HepG2 (cell line): Measurements from ENCODE around the gene TJP3. TPM values are rescaled to one million over a fixed set of nuclear protein-coding genes. Genes with fewer than 3 reads are reported as not detected.
A peak's percentile ranks its signal among the peaks of the same experiment; 100 is the strongest.

Experiments used
- CEBPB ChIP-seq: IDR thresholded peaks from 2 replicates; pipeline ENCODE4 v1.6.1; 2011; ENCODE audit warnings: low read depth, low read length, improper control_type of control experiment, borderline replicate concordance
- FOSL1 ChIP-seq: sonication (generic); formaldehyde crosslinking; IDR thresholded peaks from 2 replicates; pipeline ENCODE4 v1.9.0; 2021; ENCODE audit warnings: missing genetic modification reagents, borderline replicate concordance
- FOXM1 ChIP-seq: sonication (generic); formaldehyde crosslinking; IDR thresholded peaks from 2 replicates; pipeline ENCODE4 v1.5.0; 2020; ENCODE audit warnings: missing genetic modification reagents
- FOXP1 ChIP-seq, 2 experiments: fragments of 450-650 bp in 1 of 2; IDR thresholded peaks; 2 replicates each; pipeline ENCODE4 v1.6.1; 2017 to 2018; ENCODE audit warnings: antibody characterized with exemption in 1 of 2
- GATAD2A ChIP-seq: IDR thresholded peaks from 2 replicates; pipeline ENCODE4 v1.6.1; 2016
- HHEX ChIP-seq: IDR thresholded peaks from 2 replicates; pipeline ENCODE4 v1.6.1; 2016; ENCODE audit warnings: control low read depth
- HNRNPUL1 ChIP-seq: fragments of 200-400 bp; formaldehyde crosslinking; IDR thresholded peaks from 2 replicates; pipeline ENCODE4 v1.6.1; 2017; ENCODE audit warnings: low read depth, mild to moderate bottlenecking, low read length, moderate library complexity
- LCORL ChIP-seq, 2 experiments: fragments of 450-650 bp in 1 of 2; sonication (generic) in 1 of 2; formaldehyde crosslinking in 1 of 2; IDR thresholded peaks; 2 replicates each; pipeline versions ENCODE4 v1.5.0 to v1.6.1; 2017 to 2020; ENCODE audit warnings: antibody characterized with exemption in 1 of 2, missing genetic modification reagents in 1 of 2
- NKX3-1 ChIP-seq: sonication (generic); formaldehyde crosslinking; IDR thresholded peaks from 2 replicates; pipeline ENCODE4 v1.5.0; 2020; ENCODE audit warnings: missing genetic modification reagents
- NR2C2 ChIP-seq: sonication (generic); formaldehyde crosslinking; IDR thresholded peaks from 2 replicates; pipeline ENCODE4 v1.4.0; 2020; ENCODE audit warnings: missing genetic modification reagents, mild to moderate bottlenecking, moderate library complexity, borderline replicate concordance
- PCBP2 ChIP-seq: fragments of 200-400 bp; formaldehyde crosslinking; optimal IDR thresholded peaks from 2 replicates; pipeline ENCODE3; 2018; ENCODE audit warnings: low read length, low read depth; ENCODE audit not compliant: poor library complexity, severe bottlenecking
- RCOR2 ChIP-seq: IDR thresholded peaks from 2 replicates; pipeline ENCODE4 v1.6.1; 2016; ENCODE audit warnings: missing biosample characterization, missing genetic modification reagents
- REPIN1 ChIP-seq: sonication (generic); formaldehyde crosslinking; IDR thresholded peaks from 2 replicates; pipeline ENCODE4 v1.8.0; 2022; ENCODE audit warnings: missing genetic modification reagents, low read depth, mild to moderate bottlenecking, borderline replicate concordance
- SSRP1 ChIP-seq: IDR thresholded peaks from 2 replicates; pipeline ENCODE4 v1.6.1; 2016; ENCODE audit warnings: control low read depth
- ZBTB3 ChIP-seq: sonication (generic); formaldehyde crosslinking; IDR thresholded peaks from 2 replicates; pipeline ENCODE4 v1.4.0; 2020; ENCODE audit warnings: low read depth, mild to moderate bottlenecking, moderate library complexity, missing genetic modification reagents, borderline replicate concordance
- ZFYVE20 ChIP-seq: sonication (generic); formaldehyde crosslinking; IDR thresholded peaks from 2 replicates; pipeline ENCODE4 v1.8.0; 2023; ENCODE audit warnings: low read depth, mild to moderate bottlenecking, moderate library complexity, missing genetic modification reagents, borderline replicate concordance
- ZNF34 ChIP-seq: sonication (generic); formaldehyde crosslinking; IDR thresholded peaks from 2 replicates; pipeline ENCODE4 v1.4.0; 2020; ENCODE audit warnings: mild to moderate bottlenecking, missing genetic modification reagents, borderline replicate concordance
- ZNF768 ChIP-seq: sonication (generic); formaldehyde crosslinking; IDR thresholded peaks from 2 replicates; pipeline ENCODE4 v1.4.0; 2020; ENCODE audit warnings: missing genetic modification reagents
- ZNF816 ChIP-seq: sonication (generic); formaldehyde crosslinking; IDR thresholded peaks from 2 replicates; pipeline ENCODE4 v1.8.0; 2022; ENCODE audit warnings: missing genetic modification reagents, mild to moderate bottlenecking, borderline replicate concordance
- ZNF850 ChIP-seq: sonication (generic); formaldehyde crosslinking; conservative IDR thresholded peaks from 2 replicates; pipeline ENCODE4 v1.9.0; 2021; ENCODE audit warnings: mild to moderate bottlenecking, missing genetic modification reagents
- polyA plus RNA-seq, 8 experiments: library from polyadenylated mRNA; depleted of rRNA in 3 of 8; stranded (reverse) in 7 of 8; unstranded in 1 of 8; fragments of >200 nt; fragmentation: Illumina TruSeq in 4 of 8; extraction: Trizol in 4 of 8; gene quantifications; 2 replicates each; pipeline versions ENCODE4 v1.2.1 to v1.2.3, GENCODE V29; 2011 to 2016; ENCODE audit warnings: low read depth in 4 of 8, missing spikeins in 1 of 8, mixed read lengths in 1 of 8; ENCODE audit not compliant: insufficient read depth in 1 of 8
- total RNA-seq, 5 experiments: library from RNA; depleted of rRNA; stranded (reverse); fragments of >200 nt; fragmentation: Illumina TruSeq; extraction: Trizol; gene quantifications; 2 replicates each; pipeline ENCODE4 v1.2.3, GENCODE V29; 2016; ENCODE audit warnings: low read depth in 1 of 5
- TF ChIP-seq, protein P1 (sequence below): sonication (generic); formaldehyde crosslinking; IDR thresholded peaks from 2 replicates; pipeline ENCODE4 v1.8.0; 2022; ENCODE audit warnings: mild to moderate bottlenecking, missing genetic modification reagents
- TF ChIP-seq, protein P2 (sequence below): sonication (generic); formaldehyde crosslinking; IDR thresholded peaks from 2 replicates; pipeline ENCODE4 v1.9.0; 2021; ENCODE audit warnings: missing genetic modification reagents, mild to moderate bottlenecking, borderline replicate concordance
- TF ChIP-seq, protein P3 (sequence below): sonication (generic); formaldehyde crosslinking; IDR thresholded peaks from 2 replicates; pipeline ENCODE4 v1.4.0; 2020; ENCODE audit warnings: mild to moderate bottlenecking, low read depth, missing genetic modification reagents
- TF ChIP-seq, protein P4 (sequence below): sonication (generic); formaldehyde crosslinking; IDR thresholded peaks from 2 replicates; pipeline ENCODE4 v1.4.0; 2020; ENCODE audit warnings: missing genetic modification reagents

TJP3 gene
- total and polyA plus RNA-seq, 2 of the 13 experiments (the other 11 are each of a cell fraction or from before 2014, with no cell fraction given): 2.3 to 21.5 TPM

DNA sequence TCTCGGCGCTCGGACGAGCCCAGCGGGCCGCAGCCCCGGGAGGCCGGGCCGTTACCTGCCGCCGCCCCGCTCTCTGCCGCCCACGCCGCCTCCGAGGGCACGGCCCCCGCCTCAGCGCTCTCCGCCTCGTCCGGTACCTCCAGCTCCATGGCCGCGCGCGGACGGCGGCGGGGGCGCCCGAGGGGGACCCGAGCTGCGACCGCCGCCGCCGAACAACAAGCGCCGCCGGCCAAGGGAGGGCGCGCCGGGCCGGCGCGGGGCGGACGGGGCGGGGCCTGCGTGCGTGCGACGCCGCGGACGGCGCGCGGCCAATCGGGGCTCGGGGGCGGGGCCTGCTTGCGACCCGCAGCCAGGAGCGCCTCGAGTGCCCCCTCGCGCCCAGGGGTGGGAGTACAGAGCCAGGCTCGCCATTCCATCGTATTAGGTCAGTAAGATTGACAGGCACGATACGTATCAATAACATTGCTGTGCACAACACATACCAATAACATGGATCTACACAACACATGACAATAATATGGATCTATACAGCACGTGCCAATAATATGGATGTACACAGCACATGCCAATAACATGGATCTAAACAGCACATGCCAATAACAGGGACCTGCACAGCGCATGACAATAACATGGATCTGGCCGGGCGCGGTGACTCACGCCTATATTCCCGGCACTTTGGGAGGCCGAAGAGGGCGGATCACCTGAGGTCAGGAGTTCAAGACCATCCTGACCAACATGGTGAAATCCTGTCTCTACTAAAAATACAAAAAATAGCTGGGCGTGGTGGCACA, 7.7 kb upstream of the TJP3 start, which contains the start of gene PIP5K1C (continued):
- TF ChIP-seq ZNF850 (CRISPR knock-in tag) (no peak), ZBTB3 (CRISPR knock-in tag) (no peak), ZNF34 (no peak), PCBP2 (no peak), ZFYVE20 (CRISPR knock-in tag) (no peak), LCORL (IDR thresholded peaks at IDR 0.05) (no peak), LCORL (CRISPR knock-in tag; IDR thresholded peaks at IDR 0.05) (0 out of 2 replicates have a peak, but pooled peaks have one; percentile 28), FOXP1 (IDR thresholded peaks at IDR 0.05) (no peak), FOXP1 (CRISPR knock-in tag; IDR thresholded peaks at IDR 0.05) (peak; percentile 6; the same call in 1 of the 2 replicates), ZNF816 (CRISPR knock-in tag) (no peak), NKX3-1 (CRISPR knock-in tag) (no peak), CEBPB (no peak), ZNF768 (CRISPR knock-in tag) (no peak), HHEX (no peak), FOXM1 (CRISPR knock-in tag) (no peak), RCOR2 (CRISPR knock-in tag) (no peak), HNRNPUL1 (no peak), FOSL1 (CRISPR knock-in tag) (no peak), SSRP1 (no peak), GATAD2A (CRISPR knock-in tag) (0 out of 2 replicates have a peak, but pooled peaks have one; percentile 9), REPIN1 (CRISPR knock-in tag) (no peak), NR2C2 (CRISPR knock-in tag) (no peak)
- TF ChIP-seq, protein P1, sequence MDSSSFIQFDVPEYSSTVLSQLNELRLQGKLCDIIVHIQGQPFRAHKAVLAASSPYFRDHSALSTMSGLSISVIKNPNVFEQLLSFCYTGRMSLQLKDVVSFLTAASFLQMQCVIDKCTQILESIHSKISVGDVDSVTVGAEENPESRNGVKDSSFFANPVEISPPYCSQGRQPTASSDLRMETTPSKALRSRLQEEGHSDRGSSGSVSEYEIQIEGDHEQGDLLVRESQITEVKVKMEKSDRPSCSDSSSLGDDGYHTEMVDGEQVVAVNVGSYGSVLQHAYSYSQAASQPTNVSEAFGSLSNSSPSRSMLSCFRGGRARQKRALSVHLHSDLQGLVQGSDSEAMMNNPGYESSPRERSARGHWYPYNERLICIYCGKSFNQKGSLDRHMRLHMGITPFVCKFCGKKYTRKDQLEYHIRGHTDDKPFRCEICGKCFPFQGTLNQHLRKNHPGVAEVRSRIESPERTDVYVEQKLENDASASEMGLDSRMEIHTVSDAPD (CRISPR knock-in tag): no peak
- TF ChIP-seq, protein P2, sequence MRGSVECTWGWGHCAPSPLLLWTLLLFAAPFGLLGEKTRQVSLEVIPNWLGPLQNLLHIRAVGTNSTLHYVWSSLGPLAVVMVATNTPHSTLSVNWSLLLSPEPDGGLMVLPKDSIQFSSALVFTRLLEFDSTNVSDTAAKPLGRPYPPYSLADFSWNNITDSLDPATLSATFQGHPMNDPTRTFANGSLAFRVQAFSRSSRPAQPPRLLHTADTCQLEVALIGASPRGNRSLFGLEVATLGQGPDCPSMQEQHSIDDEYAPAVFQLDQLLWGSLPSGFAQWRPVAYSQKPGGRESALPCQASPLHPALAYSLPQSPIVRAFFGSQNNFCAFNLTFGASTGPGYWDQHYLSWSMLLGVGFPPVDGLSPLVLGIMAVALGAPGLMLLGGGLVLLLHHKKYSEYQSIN (CRISPR knock-in tag): no peak
- TF ChIP-seq, protein P3, sequence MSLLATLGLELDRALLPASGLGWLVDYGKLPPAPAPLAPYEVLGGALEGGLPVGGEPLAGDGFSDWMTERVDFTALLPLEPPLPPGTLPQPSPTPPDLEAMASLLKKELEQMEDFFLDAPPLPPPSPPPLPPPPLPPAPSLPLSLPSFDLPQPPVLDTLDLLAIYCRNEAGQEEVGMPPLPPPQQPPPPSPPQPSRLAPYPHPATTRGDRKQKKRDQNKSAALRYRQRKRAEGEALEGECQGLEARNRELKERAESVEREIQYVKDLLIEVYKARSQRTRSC (CRISPR knock-in tag): no peak
- TF ChIP-seq, protein P4, sequence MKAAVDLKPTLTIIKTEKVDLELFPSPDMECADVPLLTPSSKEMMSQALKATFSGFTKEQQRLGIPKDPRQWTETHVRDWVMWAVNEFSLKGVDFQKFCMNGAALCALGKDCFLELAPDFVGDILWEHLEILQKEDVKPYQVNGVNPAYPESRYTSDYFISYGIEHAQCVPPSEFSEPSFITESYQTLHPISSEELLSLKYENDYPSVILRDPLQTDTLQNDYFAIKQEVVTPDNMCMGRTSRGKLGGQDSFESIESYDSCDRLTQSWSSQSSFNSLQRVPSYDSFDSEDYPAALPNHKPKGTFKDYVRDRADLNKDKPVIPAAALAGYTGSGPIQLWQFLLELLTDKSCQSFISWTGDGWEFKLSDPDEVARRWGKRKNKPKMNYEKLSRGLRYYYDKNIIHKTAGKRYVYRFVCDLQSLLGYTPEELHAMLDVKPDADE: no peak
